CD4-positive, alpha-beta T cell treated with Interleukin-15 for 4 hours (primary cell): Measurements from ENCODE around the gene ABCC8.
"Not testable (repeated sequence)": the region's sequence is repeated elsewhere in the genome, so short reads cannot be mapped to it uniquely, and the experiment has no call there.

Experiments
- DNase-seq: peaks from one replicate; pipeline ENCODE4 v3.0.0-alpha.2; 2020; ENCODE audit warnings: low spot score

The ABCC8 gene

GRCh38 chr11:17428261-17428660 lies 48.4 kb downstream of the ABCC8 start:
- no peak for DNase-seq

- not testable (repeated sequence) for DNase-seq
Observed at GRCh38 chr11:17426233-17426632, 50.4 kb downstream of the ABCC8 start.

- no peak for DNase-seq
Observed at GRCh38 chr11:17423533-17424310, 52.9 kb downstream of the ABCC8 start.

- DNase-seq: no peak
Observed at GRCh38 chr11:17421781-17422180, 54.9 kb downstream of the ABCC8 start.

- no peak for DNase-seq
Observed at GRCh38 chr11:17418444-17419081, 58.1 kb downstream of the ABCC8 start.

- no peak for DNase-seq
Observed at GRCh38 chr11:17416492-17416891, 60.2 kb downstream of the ABCC8 start.

GRCh38 chr11:17415523-17416104 lies 61.0 kb downstream of the ABCC8 start:
- DNase-seq: no peak

GRCh38 chr11:17414992-17415391 lies 61.7 kb downstream of the ABCC8 start:
- DNase-seq: no peak

- no peak for DNase-seq
Observed at GRCh38 chr11:17414317-17414737, 62.3 kb downstream of the ABCC8 start.

GRCh38 chr11:17413414-17414316 lies 63.0 kb downstream of the ABCC8 start:
- no peak for DNase-seq

- no peak for DNase-seq
Observed at GRCh38 chr11:17412488-17413180, 64.0 kb downstream of the ABCC8 start.

- DNase-seq: no peak
Observed at GRCh38 chr11:17411418-17411817, 65.2 kb downstream of the ABCC8 start.

- DNase-seq: no peak
Observed at GRCh38 chr11:17410606-17411379, 65.9 kb downstream of the ABCC8 start.

- no peak for DNase-seq
Observed at GRCh38 chr11:17408641-17409040, 68.0 kb downstream of the ABCC8 start.

GRCh38 chr11:17408026-17408425 lies 68.6 kb downstream of the ABCC8 start:
- no peak for DNase-seq

GRCh38 chr11:17407575-17407974 lies 69.1 kb downstream of the ABCC8 start:
- no peak for DNase-seq

- DNase-seq: no peak
Observed at GRCh38 chr11:17406818-17407149, 69.9 kb downstream of the ABCC8 start.

- DNase-seq: no peak
Observed at GRCh38 chr11:17406082-17406817, 70.4 kb downstream of the ABCC8 start.

- DNase-seq: no peak
Observed at GRCh38 chr11:17405232-17406005, 71.2 kb downstream of the ABCC8 start.
